Stomach (tissue), 9 donors: Measurements from ENCODE around the gene POFUT2. TPM values are rescaled to one million over a fixed set of nuclear protein-coding genes. Genes with fewer than 3 reads are reported as not detected.

Source experiments
- DNase-seq, 2 donors: peaks; one replicate each; pipeline versions ENCODE4 v3.0.0 to v3.0.0-alpha.2; 2013 to 2019
- H3K27ac ChIP-seq, 5 donors: fragments of 200-600 bp in 4 of 5; sonication (generic) in 4 of 5; one replicate each; pipeline ENCODE4 v1.5.1; 2013 to 2019; ENCODE audit warnings: mild to moderate bottlenecking in 1 of 5, moderate library complexity in 1 of 5
- H3K27me3 ChIP-seq, 3 donors: fragments of 200-600 bp; sonication (generic); one replicate each; pipeline ENCODE4 v1.5.1; 2017 to 2019; ENCODE audit warnings: mixed run types in 1 of 3
- H3K36me3 ChIP-seq, 4 donors: fragments of 200-600 bp; sonication (generic); 1 replicate in 3 of 4; 2 replicates in 1 of 4; pipeline ENCODE4 v1.5.1; 2016 to 2019
- H3K4me1 ChIP-seq, 4 donors: fragments of 200-600 bp; sonication (generic); one replicate each; pipeline ENCODE4 v1.5.1; 2016 to 2019
- H3K4me3 ChIP-seq, 4 donors: fragments of 200-600 bp; sonication (generic) in 3 of 4; one replicate each; pipeline ENCODE4 v1.5.1; 2016 to 2019; ENCODE audit warnings: mild to moderate bottlenecking in 1 of 4
- H3K9me3 ChIP-seq, 4 donors: fragments of 200-600 bp; sonication (generic); one replicate each; pipeline ENCODE4 v1.5.1; 2016 to 2019
- EP300 ChIP-seq: sonication (generic); formaldehyde crosslinking; IDR thresholded peaks from one replicate; pipeline ENCODE4 v1.6.1; 2017; ENCODE audit warnings: antibody characterized with exemption
- POLR2A ChIP-seq, 4 donors: fragments of 450-650 bp; IDR thresholded peaks; one replicate each; pipeline ENCODE4 v1.6.1; 2016; ENCODE audit warnings: antibody characterized with exemption in 4 of 4, control low read depth in 2 of 4, mild to moderate bottlenecking in 1 of 4, moderate library complexity in 1 of 4
- POLR2AphosphoS5 ChIP-seq, 3 donors: sonication (generic); formaldehyde crosslinking; IDR thresholded peaks; one replicate each; pipeline ENCODE4 v1.6.1; 2016; ENCODE audit warnings: antibody characterized with exemption in 3 of 3
- WGBS, 5 donors: extraction: QIAGEN DNeasy Blood & Tissue Kit in 3 of 5; methylation state at CpG; one replicate each; pipeline versions ENCODE4 v1.1.5 to v1.1.7; 2013 to 2018; 5-methylcytosine and 5-hydroxymethylcytosine counted together
- intact Hi-C: fragments of 100-400 bp; cut with DNase I; formaldehyde crosslinking; loops from one replicate; pipeline ENCODE4 v1.15.1; 2023; ENCODE audit warnings: low total_unique reads
- polyA plus RNA-seq, 3 donors: library from polyadenylated mRNA; stranded (reverse); fragments of 200-250 nt; gene quantifications; one replicate each; pipeline ENCODE4 v1.2.3, GENCODE V29; 2013
- total RNA-seq, 5 donors: library from RNA; depleted of rRNA; stranded (reverse); fragments of >200 nt; gene quantifications; one replicate each; pipeline versions ENCODE4 v1.1.0 to v1.2.3, GENCODE V29; 2014 to 2016
- TF ChIP-seq, protein P1 (sequence below), 7 experiments: fragments of 450-650 bp in 4 of 7; fragments of 200-600 bp in 3 of 7; sonication (generic) in 3 of 7; IDR thresholded peaks; one replicate each; pipeline ENCODE4 v1.5.1; 2016 to 2019; ENCODE audit warnings: antibody characterized with exemption in 7 of 7, control low read depth in 2 of 7, mild to moderate bottlenecking in 1 of 7
- donor health status: healthy with polysubstance abuse.
- donor health status: Bipolar disorder and iron deficiency.
- donor health status: healthy.

POFUT2 gene
- total and polyA plus RNA-seq, 8 donors, result 7.4 to 34.2 (median 22.4) TPM

DNA sequence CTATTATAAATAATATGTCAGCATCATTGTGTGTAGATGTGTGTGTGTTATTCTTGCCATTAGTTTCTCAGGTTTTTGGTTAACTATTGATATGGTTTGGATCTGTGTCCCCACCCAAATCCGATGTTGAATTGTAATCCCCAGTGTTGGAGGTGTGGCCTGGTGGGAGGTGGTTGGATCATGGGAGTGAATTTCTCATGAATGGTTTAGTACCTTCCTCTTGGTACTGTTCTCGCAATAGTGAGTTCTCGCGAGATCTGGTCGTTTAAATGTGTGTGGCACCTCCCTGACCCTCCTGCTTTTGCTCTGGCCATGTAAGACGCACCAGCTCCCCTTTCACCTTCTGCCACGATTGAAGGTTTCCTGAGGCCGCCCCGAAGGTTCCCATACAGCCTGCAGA is 9.6 kb upstream of the POFUT2 start:
- H3K4me3 ChIP-seq, result no peak overlapping the region
- H3K36me3 ChIP-seq, result no peaks in the 10 kb centered on the region
- peaks cover 26 to 48% (median 41%) of the 10 kb centered on the region in 4 donors for H3K4me1 ChIP-seq
- DNase-seq, result no peak
- 87 to 94% (median 93%) methylated on average over 9 of the region's 9 CpGs for WGBS, 5 donors
- no peaks in the 10 kb centered on the region for H3K9me3 ChIP-seq
- H3K27me3 ChIP-seq, result peaks cover 0 to 31% (median 12%) of the 10 kb centered on the region in 3 donors
- no peak for TF ChIP-seq POLR2AphosphoS5 (IDR thresholded peaks at IDR 0.05)
- no peak for TF ChIP-seq POLR2A (IDR thresholded peaks at IDR 0.05)
- TF ChIP-seq, protein P1, sequence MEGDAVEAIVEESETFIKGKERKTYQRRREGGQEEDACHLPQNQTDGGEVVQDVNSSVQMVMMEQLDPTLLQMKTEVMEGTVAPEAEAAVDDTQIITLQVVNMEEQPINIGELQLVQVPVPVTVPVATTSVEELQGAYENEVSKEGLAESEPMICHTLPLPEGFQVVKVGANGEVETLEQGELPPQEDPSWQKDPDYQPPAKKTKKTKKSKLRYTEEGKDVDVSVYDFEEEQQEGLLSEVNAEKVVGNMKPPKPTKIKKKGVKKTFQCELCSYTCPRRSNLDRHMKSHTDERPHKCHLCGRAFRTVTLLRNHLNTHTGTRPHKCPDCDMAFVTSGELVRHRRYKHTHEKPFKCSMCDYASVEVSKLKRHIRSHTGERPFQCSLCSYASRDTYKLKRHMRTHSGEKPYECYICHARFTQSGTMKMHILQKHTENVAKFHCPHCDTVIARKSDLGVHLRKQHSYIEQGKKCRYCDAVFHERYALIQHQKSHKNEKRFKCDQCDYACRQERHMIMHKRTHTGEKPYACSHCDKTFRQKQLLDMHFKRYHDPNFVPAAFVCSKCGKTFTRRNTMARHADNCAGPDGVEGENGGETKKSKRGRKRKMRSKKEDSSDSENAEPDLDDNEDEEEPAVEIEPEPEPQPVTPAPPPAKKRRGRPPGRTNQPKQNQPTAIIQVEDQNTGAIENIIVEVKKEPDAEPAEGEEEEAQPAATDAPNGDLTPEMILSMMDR (IDR thresholded peaks at IDR 0.05), result no peak
- TF ChIP-seq EP300, result no peak
- peak overlapping the region in 2 of 5 donors; percentile 88 to 93 for H3K27ac ChIP-seq
- intact Hi-C loops, result no loop called here

DNA sequence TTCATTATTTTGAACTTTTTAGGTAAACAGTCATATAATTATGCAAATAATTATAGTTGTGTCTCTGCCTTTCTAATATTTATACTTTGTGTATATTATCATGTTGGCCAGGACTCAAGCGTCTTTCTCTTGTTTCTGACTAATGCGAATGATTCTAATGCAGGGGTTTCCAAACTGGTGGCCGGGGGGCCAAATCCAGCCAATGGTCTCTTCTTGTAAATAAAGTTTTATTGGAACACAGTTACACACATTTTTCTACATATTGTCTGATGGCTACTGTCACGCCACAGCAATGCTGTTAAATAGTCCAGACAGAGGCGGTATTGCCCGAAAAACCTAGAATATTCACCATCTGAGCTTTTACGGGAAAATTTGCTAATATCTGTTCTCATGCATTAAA is 8.9 kb upstream of the POFUT2 start:
- Histone ChIP-seq H3K4me3 (no peak overlapping the region), H3K27ac (peak overlapping the region in 3 of 5 donors; percentile 88 to 93 (median 90)), H3K9me3 (no peaks in the 10 kb centered on the region), H3K27me3 (peaks cover 0 to 24% (median 12%) of the 10 kb centered on the region in 3 donors), H3K36me3 (no peaks in the 10 kb centered on the region), H3K4me1 (peaks cover 33 to 48% (median 42%) of the 10 kb centered on the region in 4 donors)
- TF ChIP-seq POLR2A (IDR thresholded peaks at IDR 0.05), result no peak
- no peak for TF ChIP-seq EP300
- no peak for TF ChIP-seq POLR2AphosphoS5 (IDR thresholded peaks at IDR 0.05)
- TF ChIP-seq, protein P1 (IDR thresholded peaks at IDR 0.05), result no peak
- no peak for DNase-seq
- WGBS, 5 donors, result 91 to 97% (median 95%) methylated on average over 7 of the region's 7 CpGs
- intact Hi-C loops, result no loop called here

DNA sequence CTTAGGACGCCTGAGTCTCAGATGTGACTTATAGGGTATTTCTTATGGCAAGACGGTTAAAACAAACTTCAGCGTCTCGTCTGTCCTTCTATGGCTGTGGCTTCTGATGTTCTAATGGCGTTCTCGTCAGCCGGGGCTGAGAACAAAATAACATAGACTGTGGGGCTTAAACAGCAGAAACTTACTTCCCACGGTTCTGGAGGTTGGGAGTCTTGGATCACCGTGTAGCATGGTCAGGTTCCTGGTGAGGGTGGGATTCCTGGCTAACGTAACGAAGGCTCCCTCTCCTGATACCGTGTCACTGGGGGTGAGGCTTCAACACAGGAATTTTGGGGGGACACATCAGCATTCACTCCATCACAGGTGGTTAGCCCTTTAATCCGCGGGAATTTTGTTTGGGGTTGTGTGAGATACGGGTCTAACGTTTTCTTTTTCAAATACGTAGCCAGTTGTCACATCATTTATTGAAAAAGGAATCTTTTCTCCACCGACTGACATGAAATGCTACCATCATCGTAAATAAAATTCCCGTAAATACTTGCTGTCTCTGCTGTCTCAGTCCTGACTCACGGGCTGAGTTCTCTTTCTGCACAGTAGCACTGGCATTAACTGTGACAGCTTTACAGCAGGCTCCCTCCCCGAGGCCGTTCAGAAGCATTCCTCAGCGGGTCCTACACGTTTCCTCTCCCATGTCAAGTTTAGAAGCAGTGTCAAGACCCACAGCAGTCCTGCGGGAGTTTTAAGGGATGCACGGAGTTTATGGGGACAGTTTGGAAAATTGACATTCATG is 8.1 kb upstream of the POFUT2 start:
- WGBS, 5 donors, result 77 to 82% (median 79%) methylated on average over 27 of the region's 27 CpGs
- peak overlapping the region; percentile 72 to 93 (median 90) for H3K27ac ChIP-seq
- intact Hi-C loops, result no loop called here
- H3K4me3 ChIP-seq, result no peak overlapping the region
- H3K27me3 ChIP-seq, result peaks cover 0 to 24% (median 12%) of the 10 kb centered on the region in 3 donors
- TF ChIP-seq, protein P1 (IDR thresholded peaks at IDR 0.05), result no peak
- TF ChIP-seq EP300 (no peak), POLR2A (IDR thresholded peaks at IDR 0.05) (no peak), POLR2AphosphoS5 (IDR thresholded peaks at IDR 0.05) (peak in 1 of 3 donors; percentile 36)
- peaks cover 34 to 47% (median 40%) of the 10 kb centered on the region in 4 donors for H3K4me1 ChIP-seq
- no peaks in the 10 kb centered on the region for H3K36me3 ChIP-seq
- no peaks in the 10 kb centered on the region for H3K9me3 ChIP-seq
- peak in 1 of 2 donors; percentile 20 for DNase-seq

DNA sequence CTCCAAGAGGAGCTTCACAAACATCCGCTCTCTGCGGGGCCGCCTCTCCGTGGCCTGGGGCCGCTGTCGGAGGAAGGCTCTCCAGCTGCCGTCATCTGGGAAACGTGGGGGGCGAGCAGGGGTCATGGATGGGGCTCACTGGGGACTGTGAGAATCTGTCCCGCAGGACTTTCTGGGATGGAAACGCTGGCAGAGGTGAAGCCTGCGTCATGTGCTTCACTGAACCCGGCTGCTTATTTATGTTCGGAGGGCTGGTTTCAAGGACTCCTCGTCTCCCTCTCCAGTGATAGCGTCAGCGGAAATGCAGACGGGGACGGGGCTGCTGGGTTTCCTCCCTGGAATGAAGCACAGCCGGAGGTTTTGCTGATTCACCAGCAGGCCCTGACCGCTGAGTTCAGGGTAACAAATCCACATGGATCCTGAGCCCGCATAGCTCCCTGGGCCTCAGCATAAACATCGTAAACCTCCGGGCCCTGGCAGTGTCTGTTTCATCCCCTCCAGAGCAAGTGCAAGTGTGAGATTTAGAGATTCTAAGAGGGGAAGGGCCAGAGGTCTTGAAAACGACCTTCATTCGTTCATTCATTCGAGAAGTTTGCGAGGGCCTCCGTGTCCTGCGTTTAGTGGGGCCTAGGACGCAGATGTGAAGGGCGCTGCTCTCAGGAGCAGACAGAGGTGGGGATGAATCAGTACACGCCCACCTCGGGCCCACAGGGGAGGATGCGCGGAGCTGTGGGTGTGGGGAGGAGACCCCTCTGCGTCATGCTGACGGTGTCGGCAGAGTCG is 7.0 kb upstream of the POFUT2 start:
- no peak overlapping the region for H3K4me3 ChIP-seq

More for the DNA sequence above, 7.0 kb upstream of the POFUT2 start:
- intact Hi-C loops, result loop anchor here (5.0 kb wide), 1 partner anchor 148 kb away; no protein-coding TSS in a partner anchor
- Histone ChIP-seq H3K4me1 (peaks cover 34 to 43% (median 38%) of the 10 kb centered on the region in 4 donors), H3K36me3 (no peaks in the 10 kb centered on the region), H3K27ac (peak overlapping the region; percentile 88 to 93 (median 90)), H3K27me3 (peaks cover 0 to 24% (median 12%) of the 10 kb centered on the region in 3 donors), H3K9me3 (no peaks in the 10 kb centered on the region)
- 42 to 57% (median 53%) methylated on average over 36 to 40 of the region's 40 CpGs for WGBS, 5 donors
- peak; percentile 54 to 93 for DNase-seq
- TF ChIP-seq, protein P1 (IDR thresholded peaks at IDR 0.05), result no peak
- TF ChIP-seq POLR2AphosphoS5 (IDR thresholded peaks at IDR 0.05) (peak; percentile 59 to 81 (median 79)), POLR2A (IDR thresholded peaks at IDR 0.05) (no peak), EP300 (peak; percentile 97)
